Measurements from ENCODE around the gene P2RX7.
"Not testable (repeated sequence)": the region's sequence is repeated elsewhere in the genome, so short reads cannot be mapped to it uniquely, and the experiment has no call there.

P2RX7 gene

DNA sequence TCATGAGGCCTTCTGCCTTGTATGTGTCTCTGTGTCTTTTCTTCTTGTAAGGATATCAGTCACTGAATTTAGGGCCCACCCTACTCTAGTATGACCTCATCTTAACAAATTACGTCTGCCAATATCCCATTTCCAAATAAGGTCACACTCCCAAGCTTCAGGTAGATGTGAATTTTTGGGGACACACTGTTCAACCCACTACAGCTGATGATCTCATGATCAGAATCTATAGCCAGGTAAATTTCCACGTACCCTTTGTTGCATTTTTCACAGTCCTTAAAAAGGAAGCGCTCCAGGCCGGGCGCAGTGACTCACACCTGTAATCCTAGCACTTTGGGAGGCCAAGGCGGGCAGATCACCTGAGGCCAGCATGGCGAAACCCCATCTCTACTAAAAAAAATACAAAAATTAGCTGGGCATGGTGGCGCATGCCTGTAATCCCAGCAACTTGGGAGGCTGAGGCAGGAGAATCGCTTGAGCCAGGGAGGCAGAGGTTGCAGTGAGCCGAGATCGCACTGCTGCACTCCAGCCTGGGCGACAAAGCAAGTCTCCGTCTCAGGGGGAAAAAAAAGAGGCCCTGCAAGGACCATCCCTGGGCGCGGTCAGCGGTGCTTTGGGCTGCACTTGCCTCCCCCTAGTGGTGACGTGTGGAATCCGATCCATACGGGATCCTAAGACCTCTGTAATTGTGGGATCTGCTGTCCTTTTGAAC lies 97.3 kb downstream of the P2RX7 start:
- H3K4me1 Mint-ChIP-seq = peaks cover 23% of the 10 kb centered on the region
- not testable (repeated sequence) for H3K4me3 Mint-ChIP-seq, ATAC-seq, H3K9me3 Mint-ChIP-seq, H3K27me3 Mint-ChIP-seq, H3K27ac Mint-ChIP-seq
- H3K36me3 Mint-ChIP-seq = peaks cover 39% of the 10 kb centered on the region

GRCh38 chr12:121230538-121230907 lies 97.8 kb downstream of the P2RX7 start:
- no peaks in the 10 kb centered on the region for H3K9me3 Mint-ChIP-seq
- H3K4me1 Mint-ChIP-seq = peaks cover 23% of the 10 kb centered on the region
- no peak overlapping the region for H3K27ac Mint-ChIP-seq
- H3K27me3 Mint-ChIP-seq = no peaks in the 10 kb centered on the region
- H3K36me3 Mint-ChIP-seq = peaks cover 39% of the 10 kb centered on the region
- H3K4me3 Mint-ChIP-seq = no peak overlapping the region
- ATAC-seq = no peak

- peaks cover 15% of the 10 kb centered on the region for H3K4me1 Mint-ChIP-seq
- H3K27me3 Mint-ChIP-seq = no peaks in the 10 kb centered on the region
- no peaks in the 10 kb centered on the region for H3K9me3 Mint-ChIP-seq
- ATAC-seq = no peak
- no peak overlapping the region for H3K4me3 Mint-ChIP-seq
- H3K36me3 Mint-ChIP-seq = peaks cover 45% of the 10 kb centered on the region
- H3K27ac Mint-ChIP-seq = no peak overlapping the region
Measured at GRCh38 chr12:121232163-121232562, 99.5 kb downstream of the P2RX7 start.

- peak overlapping the region; percentile 32 for H3K27ac Mint-ChIP-seq
- H3K36me3 Mint-ChIP-seq = peaks cover 45% of the 10 kb centered on the region
- H3K9me3 Mint-ChIP-seq = no peaks in the 10 kb centered on the region
- H3K27me3 Mint-ChIP-seq = no peaks in the 10 kb centered on the region
- no peak overlapping the region for H3K4me3 Mint-ChIP-seq
- H3K4me1 Mint-ChIP-seq = peaks cover 7% of the 10 kb centered on the region
- ATAC-seq = no peak
Measured at GRCh38 chr12:121232977-121233627, 100.4 kb downstream of the P2RX7 start.

GRCh38 chr12:121233628-121234020 lies 100.9 kb downstream of the P2RX7 start:
- Mint-ChIP-seq H3K27me3 (no peaks in the 10 kb centered on the region), H3K4me1 (peaks cover 7% of the 10 kb centered on the region), H3K36me3 (peaks cover 44% of the 10 kb centered on the region), H3K27ac (no peak overlapping the region), H3K4me3 (no peak overlapping the region), H3K9me3 (no peaks in the 10 kb centered on the region)
- ATAC-seq = no peak

- H3K4me3 Mint-ChIP-seq = no peak overlapping the region
- no peak for ATAC-seq
- peaks cover 25% of the 10 kb centered on the region for H3K4me1 Mint-ChIP-seq
- no peak overlapping the region for H3K27ac Mint-ChIP-seq
- no peaks in the 10 kb centered on the region for H3K9me3 Mint-ChIP-seq
- H3K36me3 Mint-ChIP-seq = peaks cover 40% of the 10 kb centered on the region
- H3K27me3 Mint-ChIP-seq = no peaks in the 10 kb centered on the region
Measured at GRCh38 chr12:121236776-121237175, 104.1 kb downstream of the P2RX7 start.

DNA sequence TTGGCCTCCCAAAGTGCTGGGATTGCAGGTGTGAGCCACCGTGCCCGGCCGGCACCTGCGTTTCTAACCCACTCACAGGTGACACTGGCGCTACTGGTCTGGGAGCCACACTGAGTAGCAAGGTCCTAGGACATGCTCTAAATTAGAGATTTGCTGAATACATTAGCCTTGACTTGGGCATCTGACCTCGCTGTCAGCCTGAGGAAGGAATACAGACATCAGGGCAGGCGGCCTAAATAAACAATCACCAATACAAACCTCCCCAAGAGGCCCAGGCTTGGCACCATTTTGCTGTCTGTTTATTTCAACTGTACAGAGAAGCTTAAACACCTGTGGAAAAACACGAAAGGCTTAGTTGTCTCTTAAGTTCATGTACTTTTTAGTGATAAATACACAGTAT lies 104.7 kb downstream of the P2RX7 start:
- Mint-ChIP-seq H3K27ac (peak overlapping the region; percentile 6), H3K27me3 (no peaks in the 10 kb centered on the region), H3K9me3 (no peaks in the 10 kb centered on the region), H3K36me3 (peaks cover 35% of the 10 kb centered on the region), H3K4me1 (peaks cover 27% of the 10 kb centered on the region), H3K4me3 (no peak overlapping the region)
- ATAC-seq = no peak
